G401.6 (cell line): ENCODE measurements around the gene R3HDM2.
A peak's percentile ranks its signal among the peaks of the same experiment; 100 is the strongest.
"Not testable (repeated sequence)": the region's sequence is repeated elsewhere in the genome, so short reads cannot be mapped to it uniquely, and the experiment has no call there.

Experiments used
- FAIRE-seq: peaks from 2 replicates; lab custom pipeline; 2012; peaks lifted over from hg19 to GRCh38; lab: Jason Lieb, UNC

Gene R3HDM2

GRCh38 chr12:57329219-57329618, 101.6 kb downstream of the R3HDM2 start:
- no peak for FAIRE-seq

- FAIRE-seq, result no peak
Measured at GRCh38 chr12:57325395-57325794, 105.4 kb downstream of the R3HDM2 start.

GRCh38 chr12:57323416-57323815, 107.4 kb downstream of the R3HDM2 start:
- FAIRE-seq, result no peak

GRCh38 chr12:57320639-57321038, 110.2 kb downstream of the R3HDM2 start:
- FAIRE-seq, result no peak

- no peak for FAIRE-seq
Measured at GRCh38 chr12:57319678-57320469, 111.0 kb downstream of the R3HDM2 start.

- FAIRE-seq, result no peak
Measured at GRCh38 chr12:57315681-57316080, 115.2 kb downstream of the R3HDM2 start.

- FAIRE-seq, result not testable (repeated sequence)
Measured at GRCh38 chr12:57312287-57312686, 118.6 kb downstream of the R3HDM2 start.

GRCh38 chr12:57309420-57309819, 121.4 kb downstream of the R3HDM2 start:
- no peak for FAIRE-seq

- FAIRE-seq, result no peak
Measured at GRCh38 chr12:57300961-57301584, 129.8 kb downstream of the R3HDM2 start.

- FAIRE-seq, result no peak
Measured at GRCh38 chr12:57299514-57300016, 131.3 kb downstream of the R3HDM2 start.

- no peak for FAIRE-seq
Measured at GRCh38 chr12:57296291-57296690, 134.6 kb downstream of the R3HDM2 start.

- not testable (repeated sequence) for FAIRE-seq
Measured at GRCh38 chr12:57282073-57282472, 148.8 kb downstream of the R3HDM2 start.

GRCh38 chr12:57280211-57281062, 150.4 kb downstream of the R3HDM2 start:
- no peak for FAIRE-seq

GRCh38 chr12:57278465-57279381, 152.1 kb downstream of the R3HDM2 start:
- no peak for FAIRE-seq

- FAIRE-seq, result peak; percentile 42
Measured at GRCh38 chr12:57276935-57277563, 153.8 kb downstream of the R3HDM2 start.

GRCh38 chr12:57276233-57276632, 154.6 kb downstream of the R3HDM2 start:
- not testable (repeated sequence) for FAIRE-seq

- no peak for FAIRE-seq
Measured at GRCh38 chr12:57273516-57273915, 157.3 kb downstream of the R3HDM2 start.

- FAIRE-seq, result no peak
Measured at GRCh38 chr12:57272337-57273151, 158.3 kb downstream of the R3HDM2 start.

- no peak for FAIRE-seq
Measured at GRCh38 chr12:57270966-57271470, 159.8 kb downstream of the R3HDM2 start.

- FAIRE-seq, result no peak
Measured at GRCh38 chr12:57268264-57268663, 162.6 kb downstream of the R3HDM2 start.
